OCI-M2 (cell line): ENCODE measurements around the gene CFAP45.

Source experiments
- DNase-seq: peaks from one replicate; lab custom pipeline; 2025; ENCODE audit not compliant: unreplicated experiment; lab: John Stamatoyannopoulos, UW

Gene CFAP45

DNA sequence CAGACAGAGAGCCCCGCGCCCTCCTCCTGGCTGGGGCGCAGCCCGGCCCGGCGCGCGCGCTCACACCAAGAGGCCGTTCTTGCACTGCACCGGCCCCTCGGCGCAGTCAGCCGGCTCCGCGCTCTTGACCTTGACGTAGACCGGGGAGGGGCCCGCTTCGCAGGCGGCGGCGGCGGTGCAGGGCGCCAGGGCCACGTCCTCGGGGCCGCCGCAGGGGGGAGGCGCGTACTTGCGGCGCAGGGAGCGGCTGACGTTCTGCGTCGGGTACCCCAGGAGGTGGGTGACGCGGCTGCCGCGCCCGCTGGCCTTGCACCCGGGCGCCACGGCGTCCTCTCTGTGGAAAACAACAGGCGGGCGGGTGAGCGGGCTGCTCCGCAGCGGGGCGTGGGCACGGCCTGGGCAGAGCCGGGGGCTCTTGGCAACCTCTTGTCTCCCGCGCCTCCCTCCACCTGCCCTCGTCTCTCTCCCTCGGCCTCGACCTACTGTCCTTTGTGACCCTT lies 45.2 kb downstream of the CFAP45 start:
- no peak for DNase-seq

DNA sequence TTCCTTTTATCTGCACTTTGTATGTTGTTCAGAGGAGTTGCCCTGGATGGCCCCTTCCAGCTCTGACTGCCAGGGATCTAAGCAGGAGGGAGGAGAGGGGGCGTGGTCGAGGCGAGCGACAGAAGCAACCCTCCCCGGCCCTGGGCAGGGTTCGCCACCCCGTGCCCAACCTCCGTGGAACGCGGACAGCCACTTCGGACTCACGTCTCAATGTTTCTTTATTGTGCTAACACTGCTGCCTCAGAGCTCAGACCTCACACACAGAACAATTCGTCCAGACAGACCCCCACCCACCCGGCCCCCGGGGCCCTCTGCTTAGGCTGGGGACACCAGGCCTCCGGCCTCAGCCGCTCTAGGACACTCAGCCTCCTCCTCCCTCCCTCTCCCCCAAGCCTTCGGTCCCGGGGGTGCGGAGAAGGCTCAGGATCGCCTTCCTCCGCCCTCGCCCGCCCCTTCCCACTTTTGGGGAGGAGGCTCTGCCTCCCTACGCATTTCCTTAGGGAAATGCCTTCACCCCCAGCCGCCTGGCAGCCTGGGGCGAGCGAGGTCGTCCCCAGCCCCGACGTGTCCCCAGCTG lies 45.8 kb downstream of the CFAP45 start:
- no peak for DNase-seq

DNA sequence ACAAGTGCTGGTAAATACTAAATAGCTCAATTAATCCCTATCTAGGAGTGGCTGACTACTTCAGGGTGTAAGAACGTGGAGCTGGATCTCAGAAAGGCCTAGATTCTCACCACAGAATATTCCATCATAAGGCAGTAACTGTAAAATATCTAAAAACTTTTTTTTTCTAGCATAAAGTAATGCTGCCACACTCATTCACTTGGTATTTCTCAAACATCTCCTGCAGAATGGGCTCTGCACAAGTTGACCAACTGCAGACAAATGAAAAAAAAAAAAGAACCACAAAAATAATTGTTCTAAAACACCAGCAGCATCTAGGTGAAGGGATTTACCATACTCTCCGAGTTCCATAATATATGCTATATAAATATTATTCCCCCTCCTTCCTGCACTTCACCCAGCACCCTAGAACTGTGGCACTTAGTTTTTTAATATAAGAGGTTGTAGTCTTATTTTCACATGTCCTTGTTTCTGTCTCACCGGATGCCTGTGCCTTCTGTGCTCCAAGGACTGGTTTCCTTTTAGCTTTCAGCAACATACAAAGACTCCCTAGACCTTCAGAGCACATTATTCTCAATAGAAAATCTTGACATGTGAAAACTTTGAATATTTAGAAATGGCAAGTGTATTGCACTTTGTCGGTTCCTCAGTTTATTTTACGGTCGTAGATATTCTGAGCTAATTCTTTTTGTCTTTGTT lies 46.4 kb downstream of the CFAP45 start:
- DNase-seq: no peak

DNA sequence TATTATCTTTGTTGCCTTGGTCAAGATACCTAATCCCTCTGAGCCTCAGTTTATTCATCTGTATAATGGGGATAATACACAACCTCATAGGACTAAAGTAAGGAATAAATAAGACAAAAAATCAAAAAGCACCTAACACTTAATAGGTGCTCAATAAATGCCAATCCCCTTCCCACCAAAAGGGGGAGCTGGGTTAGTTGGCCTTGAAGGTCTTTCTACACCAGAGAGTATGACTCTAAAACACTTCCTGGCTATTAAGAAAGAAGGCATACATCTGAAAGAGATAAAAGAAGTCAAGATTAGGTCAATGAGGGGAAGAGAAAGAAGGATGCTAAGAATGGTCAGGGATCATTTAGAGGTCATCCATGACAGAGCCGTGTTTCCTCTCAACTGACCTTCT lies 48.6 kb downstream of the CFAP45 start:
- DNase-seq: no peak

DNA sequence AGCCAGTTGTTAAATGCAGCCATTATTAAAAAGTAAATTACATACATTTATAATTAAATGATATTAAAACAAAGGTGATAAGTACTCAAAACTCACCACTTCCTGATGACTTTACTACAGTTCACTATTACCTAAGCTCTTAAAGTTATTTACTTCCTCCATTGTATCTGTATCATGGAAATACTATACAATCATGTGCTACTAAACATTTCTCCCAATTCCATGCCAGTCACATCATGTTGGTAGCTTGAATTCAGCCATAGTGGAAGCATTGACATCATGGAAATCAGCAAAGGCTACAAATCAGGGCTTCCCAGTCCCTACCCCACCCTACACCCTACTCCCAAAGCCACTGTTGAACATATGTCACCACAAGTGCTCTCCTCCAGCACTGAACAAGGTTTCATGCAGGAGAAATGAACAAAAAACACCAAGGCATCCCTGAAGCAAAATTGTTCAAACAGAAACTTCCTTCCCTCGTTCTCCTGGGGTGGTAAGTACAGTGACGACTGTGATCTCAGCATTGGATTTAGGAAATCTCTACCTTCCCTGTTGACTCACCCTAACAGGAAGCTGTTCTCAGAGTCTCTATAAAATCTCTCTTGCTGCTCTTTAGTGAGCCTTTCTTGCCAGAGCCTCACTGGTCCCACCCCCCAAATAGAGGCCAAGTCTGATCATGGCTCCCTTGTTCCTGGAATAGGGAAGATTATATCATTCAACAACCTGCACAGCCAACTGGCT lies 50.2 kb downstream of the CFAP45 start:
- no peak for DNase-seq

DNA sequence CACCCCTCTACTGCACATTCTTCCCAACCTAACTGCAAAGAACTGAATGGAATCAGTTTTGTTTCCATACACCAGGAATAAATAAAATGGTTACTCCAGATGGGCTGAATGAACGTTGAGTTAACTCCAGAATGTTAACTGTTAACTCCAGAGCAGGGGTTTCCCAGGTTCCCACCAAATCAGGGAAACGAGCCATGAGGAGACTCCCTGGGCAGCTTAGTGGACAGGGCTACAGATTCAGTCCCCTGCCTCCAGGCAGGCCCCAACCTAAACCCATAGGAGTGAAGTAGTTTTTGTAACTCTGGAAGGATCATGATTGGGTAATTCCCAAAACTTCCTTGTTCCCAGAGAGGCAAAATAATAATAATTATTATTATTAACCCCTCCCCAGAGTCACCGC lies 51.6 kb downstream of the CFAP45 start:
- no peak for DNase-seq

DNA sequence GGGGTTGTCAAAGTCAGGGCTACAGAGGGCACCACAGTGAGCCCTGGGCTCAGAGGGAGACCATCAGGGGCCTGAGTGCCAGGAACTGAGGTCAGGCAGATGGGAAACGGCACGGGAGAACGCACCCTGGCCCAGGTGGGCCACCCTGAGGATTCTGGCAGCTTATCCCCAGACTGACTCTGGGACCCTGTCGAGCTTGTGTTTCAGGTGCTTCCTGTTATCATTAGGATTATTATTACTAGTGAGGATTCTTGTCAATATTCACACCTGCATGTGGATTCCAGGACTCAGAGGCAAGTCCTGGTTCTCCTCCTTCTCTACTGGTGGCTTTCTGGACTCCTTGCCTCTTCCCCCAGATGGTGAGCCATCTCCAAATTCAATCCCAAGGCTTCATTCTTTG lies 52.7 kb downstream of the CFAP45 start:
- no peak for DNase-seq

DNA sequence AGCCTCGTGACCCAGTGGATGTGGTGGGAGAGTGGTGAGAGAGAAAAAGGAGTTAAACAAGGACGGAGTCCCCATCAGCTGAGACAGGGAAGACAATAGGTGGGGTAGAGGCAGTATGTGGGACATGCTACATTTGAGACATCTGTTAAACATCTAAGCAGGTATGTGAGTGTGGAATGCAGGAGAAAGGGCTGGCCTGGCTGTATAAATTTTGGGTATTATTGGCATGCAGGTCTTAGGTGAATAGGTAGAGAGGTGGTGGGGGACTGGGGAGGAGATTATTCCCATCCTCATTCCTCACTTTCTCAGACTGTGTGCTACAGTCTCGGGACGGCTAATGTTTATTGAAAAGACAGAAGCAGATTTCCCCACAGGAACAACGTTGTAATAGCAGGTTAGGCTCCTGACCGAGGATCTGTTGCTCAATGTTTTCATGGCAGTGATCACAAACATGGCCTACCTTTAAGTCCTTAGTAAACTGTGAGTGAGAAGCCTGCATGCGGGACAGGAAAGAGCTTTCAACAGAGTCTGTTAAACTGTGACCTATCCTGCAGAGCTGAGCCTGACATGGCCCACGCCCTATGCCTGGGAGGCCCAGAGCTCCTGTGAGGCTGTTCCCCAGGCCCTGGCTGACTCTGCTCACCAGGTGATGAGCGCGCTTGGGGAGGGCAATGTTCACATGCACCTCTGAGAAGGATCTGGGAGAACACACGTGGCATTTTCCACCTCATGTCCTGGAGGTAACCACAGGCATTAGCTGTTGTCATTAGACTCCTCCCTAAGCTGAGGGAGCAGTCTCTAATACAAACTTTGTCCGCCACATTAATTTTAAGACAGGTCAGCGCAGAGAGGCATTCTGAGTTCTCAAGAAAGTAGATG lies 54.0 kb downstream of the CFAP45 start:
- no peak for DNase-seq

DNA sequence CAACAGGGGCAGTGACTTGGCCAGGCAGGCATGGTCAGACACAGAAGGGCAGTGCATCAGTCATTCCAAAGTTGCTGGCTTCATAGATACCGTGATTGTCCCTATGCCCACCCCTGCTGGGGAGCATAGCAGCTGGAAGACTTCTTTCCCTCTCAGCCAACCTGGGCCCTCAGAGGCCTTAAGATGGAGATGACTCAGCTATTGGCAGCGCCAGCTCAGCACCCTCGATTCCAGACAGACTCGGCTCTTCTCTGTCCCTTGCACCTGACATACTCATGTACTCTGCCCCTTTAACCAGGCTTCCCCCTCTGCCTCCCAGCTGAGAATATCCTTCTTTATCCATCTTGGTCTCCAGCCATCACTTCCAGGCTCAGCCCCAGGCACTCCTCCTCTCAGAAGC lies 56.5 kb downstream of the CFAP45 start:
- DNase-seq: no peak

DNA sequence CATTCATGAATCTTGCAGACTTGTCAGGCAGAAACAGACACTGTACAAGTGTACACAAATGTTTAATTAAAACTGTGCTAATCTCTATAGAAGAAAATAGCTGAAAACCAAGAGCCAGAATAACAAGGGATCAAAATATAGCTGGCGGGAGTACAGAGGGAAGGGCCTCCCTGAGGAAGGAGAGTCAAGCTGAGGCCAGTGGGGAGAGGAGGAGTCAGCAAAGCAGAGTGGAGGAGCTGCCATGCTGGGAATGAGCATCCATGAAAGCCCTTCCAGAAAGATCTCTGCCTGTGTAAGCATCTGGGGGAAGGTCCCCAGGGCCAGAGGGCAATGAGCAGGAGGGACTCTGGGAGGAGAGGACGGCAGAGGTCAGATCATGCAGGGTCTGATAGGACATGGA lies 58.2 kb downstream of the CFAP45 start:
- no peak for DNase-seq

DNA sequence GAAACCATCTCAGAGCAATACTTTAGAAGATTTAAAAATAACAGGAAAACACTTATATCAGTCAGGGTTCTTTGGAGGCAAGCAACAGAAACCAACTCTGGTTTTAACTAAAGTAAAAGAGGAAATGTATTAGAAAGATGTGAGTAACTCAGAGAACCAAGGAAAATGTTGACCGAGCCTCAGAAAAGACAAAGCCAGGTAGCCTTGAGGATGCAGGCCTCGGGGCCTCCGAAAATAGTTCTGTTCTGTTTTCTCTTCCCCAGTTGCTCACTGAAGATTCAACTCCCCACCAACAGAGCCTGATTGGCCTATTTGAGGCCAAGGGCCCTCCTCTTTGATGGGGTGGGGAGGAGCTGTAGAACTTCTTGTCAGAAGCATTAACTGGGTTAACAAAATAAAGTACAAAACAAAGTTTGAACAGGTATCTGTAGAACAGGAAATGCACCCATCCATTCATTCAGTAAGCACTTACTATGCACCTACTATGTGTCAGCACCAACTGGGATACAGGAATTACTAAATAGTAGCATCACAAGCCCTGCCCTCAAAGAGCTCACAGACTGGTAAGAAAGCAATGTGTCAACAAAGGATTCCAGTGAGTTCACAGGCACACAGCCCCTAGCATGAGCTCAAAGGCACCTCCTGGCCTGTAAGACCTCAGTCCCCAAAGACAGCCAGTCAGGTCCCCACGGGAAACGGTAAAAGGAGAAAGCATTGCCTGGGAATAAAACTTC lies 60.7 kb downstream of the CFAP45 start:
- no peak for DNase-seq

DNA sequence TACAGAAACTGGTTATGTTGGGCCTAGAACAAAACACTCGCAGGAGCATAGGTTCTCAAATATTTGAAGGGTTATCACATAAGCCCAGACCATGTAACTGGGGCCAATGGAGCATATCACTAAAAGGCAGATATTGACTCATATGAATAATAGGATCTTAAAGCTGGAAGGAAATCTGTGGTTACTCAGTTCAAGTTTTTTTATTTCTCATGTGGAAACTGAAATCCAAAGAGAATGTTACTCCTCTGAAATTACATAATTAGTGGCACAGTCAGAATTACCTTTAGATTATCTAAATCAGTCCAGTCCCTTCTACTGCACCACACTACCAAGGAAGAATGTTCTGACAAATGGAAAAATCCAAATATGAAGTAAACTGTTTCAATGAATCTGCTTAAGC lies 61.2 kb downstream of the CFAP45 start:
- DNase-seq: no peak

DNA sequence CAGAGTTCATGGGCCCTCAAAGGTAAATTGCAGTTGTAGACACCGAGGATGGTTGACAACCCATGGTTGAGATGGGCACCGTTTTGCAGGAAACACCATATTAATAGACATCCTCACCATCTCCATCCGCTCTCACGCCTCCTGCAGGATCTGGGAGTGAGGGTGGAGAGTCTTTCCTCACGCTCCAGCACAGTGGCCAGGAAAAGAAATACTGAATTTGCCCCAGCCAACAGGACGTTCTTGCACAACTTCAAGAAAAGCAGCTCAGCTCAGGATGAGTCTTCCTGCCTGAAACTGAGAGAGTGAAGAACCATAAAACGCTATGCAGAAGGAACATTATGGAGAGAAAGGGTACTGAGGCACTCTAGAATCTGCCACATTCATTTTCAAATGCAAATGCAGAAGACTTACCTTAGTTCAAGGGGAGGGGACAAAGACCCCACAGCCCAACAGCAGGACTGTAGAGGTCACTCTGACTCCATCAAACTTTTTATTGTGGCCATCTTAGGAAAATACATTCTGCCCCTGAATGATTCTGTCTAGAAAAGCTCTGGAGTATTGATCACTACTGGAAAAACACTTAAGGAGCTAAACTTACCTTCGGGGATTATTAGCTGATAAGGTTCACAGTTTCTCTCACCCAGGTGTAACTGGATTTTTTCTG lies 64.0 kb downstream of the CFAP45 start:
- no peak for DNase-seq

DNA sequence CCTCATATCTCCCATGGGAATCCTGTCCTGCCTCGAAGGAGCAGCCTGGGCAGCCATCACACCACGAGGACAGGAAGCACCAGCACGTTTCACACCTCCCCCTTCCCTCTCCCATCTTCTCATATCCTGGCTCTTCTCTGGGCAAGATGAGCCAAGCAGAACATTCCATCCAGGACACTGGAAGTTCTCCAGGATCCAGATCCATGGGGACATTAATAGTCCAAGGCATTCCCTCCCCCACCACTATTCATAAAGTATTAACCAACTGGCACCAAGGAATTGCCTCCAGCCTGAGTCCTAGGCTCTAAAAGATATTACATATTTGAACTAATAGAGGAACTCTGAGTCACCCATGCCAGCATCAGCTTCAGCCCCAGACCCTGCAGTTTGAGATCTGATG lies 64.6 kb downstream of the CFAP45 start:
- DNase-seq: no peak

DNA sequence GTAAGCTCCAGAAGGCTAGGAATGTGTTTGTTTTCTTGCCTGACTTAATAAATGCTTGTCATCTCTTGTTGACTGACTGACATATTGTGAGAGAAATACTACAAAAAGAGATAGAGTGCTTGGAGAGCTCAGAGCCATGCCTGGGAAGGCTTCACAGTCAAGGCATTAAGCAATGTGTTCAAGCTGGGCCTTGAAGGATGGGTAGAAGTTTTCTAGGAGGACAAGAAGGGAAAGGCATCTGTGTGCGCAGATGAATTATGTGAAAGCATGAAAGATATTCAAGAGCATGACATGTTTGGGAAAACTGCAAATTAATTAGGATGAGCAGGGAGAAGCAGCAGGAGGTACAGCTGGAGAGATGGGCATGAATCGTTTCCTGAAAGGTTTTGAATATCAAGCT lies 67.7 kb downstream of the CFAP45 start:
- DNase-seq: no peak

DNA sequence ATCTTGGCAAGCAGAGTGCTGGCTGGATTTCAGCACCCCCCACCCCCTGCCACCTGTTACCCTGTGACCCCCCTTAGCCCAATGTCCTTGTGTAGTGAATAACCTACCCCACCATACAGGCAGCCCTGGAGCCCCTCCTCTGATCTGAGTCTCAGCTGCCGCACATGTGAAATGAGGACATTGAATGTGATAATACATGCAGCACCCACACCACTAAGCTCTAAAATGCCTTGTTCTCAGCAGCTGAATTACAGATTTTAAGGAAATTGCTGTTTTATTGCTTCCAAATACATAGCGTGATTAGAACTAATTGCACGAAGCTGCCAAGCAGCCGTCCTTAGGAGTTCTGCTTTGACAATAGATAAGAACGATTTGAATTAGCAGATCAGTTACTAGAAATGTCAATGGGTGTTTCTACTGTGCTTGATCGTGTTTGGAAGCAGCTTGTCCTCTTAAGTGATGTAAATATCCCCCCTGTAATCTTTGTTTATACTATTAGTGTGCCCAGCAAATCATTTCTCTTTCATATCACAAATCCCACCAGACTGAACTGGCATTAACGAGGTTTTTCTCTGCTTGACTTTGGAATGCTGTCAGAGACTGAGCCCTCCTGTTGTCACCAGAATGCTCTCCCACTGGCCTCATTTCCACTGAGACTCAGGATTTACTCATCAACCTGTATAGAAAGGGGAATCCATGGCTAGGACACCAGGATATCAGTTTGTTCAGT lies 68.4 kb downstream of the CFAP45 start:
- no peak for DNase-seq

DNA sequence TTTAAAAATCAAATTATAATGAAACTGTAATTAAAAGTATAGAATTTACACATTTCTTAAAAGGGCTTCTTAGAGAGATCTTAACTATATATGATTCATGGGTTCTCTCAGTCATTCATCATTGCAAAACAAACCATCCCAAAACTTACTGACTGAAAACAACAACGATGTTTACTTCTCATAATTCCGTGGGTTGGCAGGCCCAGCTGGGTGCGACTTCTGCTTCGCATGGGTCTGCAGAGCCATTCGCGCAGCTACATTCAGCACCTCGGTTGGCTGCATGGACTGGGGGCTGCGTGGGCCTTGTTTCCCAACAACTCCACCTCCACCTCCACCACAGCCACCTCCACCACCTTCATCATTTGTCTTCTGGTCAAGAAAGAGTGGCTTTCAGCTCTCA lies 69.2 kb downstream of the CFAP45 start:
- no peak for DNase-seq

DNA sequence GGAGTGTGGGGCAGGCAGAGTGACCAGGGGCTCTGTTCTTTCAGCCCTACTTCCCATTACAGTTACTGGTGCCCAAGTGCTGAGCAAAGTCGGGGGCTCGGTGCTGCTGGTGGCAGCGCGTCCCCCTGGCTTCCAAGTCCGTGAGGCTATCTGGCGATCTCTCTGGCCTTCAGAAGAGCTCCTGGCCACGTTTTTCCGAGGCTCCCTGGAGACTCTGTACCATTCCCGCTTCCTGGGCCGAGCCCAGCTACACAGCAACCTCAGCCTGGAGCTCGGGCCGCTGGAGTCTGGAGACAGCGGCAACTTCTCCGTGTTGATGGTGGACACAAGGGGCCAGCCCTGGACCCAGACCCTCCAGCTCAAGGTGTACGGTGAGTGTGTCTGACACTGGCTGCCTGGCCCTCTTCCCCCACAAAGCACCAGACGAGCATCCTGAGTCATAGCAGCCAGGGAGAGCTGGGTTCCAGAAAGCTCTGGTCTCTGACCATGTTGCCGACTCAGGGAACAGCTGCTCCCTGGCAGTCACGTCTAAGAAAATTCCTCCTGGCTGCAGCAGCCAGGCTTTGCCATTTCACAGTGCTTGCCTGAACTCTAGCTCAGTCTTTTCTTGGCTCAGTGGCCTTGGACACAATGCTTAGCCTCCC lies 70.0 kb downstream of the CFAP45 start:
- no peak for DNase-seq

DNA sequence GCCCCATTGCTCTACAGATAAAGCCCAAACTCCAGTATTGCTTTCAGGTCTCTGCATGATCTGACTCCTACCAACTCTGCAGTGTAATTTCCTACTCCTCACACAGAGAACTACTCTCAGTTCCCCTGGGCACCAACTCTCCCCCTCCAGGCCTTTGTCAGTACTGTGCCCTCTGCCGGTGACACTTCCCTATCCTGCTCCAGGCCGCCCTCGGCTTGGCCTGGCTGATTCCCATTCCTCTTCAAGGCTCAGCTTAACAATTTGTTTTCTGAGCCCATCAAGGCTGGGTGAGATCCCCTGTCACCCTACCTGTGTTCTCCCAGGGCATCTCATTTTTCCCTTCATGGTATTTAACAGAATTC lies 70.7 kb downstream of the CFAP45 start:
- no peak for DNase-seq
